ENCODE data around the gene SAMHD1. TPM values are rescaled to one million over a fixed set of nuclear protein-coding genes. Genes with fewer than 3 reads are reported as not detected.

Gene SAMHD1
- total and polyA plus RNA-seq, 2 donors (not counting 1 experiment from before 2014, with no cell fraction given) = 7.9 to 12.8 TPM

GRCh38 chr20:36989797-36990196, 38.3 kb upstream of the SAMHD1 start:
- TF ChIP-seq CTCF (IDR thresholded peaks at IDR 0.05) (no peak), EZH2 (IDR thresholded peaks at IDR 0.05; ENCODE audit: borderline replicate concordance, insufficient read depth, low read depth, low read length, poor library complexity, severe bottlenecking) (no peak)
- no peak overlapping the region for H3K27ac ChIP-seq (ENCODE audit: low read length in 2 of 2)
- ATAC-seq (ENCODE audit: low read depth) = no peak
- peaks cover 2% of the 10 kb centered on the region for H3K9me3 Mint-ChIP-seq (ENCODE audit: insufficient read depth)
- H3K9me3 ChIP-seq (ENCODE audit: control extremely low read depth in 1 of 3, control insufficient read depth in 2 of 3, insufficient read depth in 1 of 3, low read length in 2 of 3) = peaks cover 0 to 8% (median 7%) of the 10 kb centered on the region in 3 donors
- no peak for DNase-seq
- ChIA-PET POLR2A (no interaction called here), CTCF (interaction anchor here (0.6 kb wide), 1 partner anchor 398 kb away, joined by 4 read pairs; no protein-coding TSS in a partner anchor)
- peaks cover 6 to 8% of the 10 kb centered on the region in 2 donors for H3K4me1 ChIP-seq (ENCODE audit: control insufficient read depth in 2 of 2, insufficient read depth in 2 of 2, low read length in 2 of 2)
- H3K4me3 ChIP-seq (ENCODE audit: control extremely low read depth in 1 of 5, extremely low read depth in 1 of 5, insufficient read depth in 1 of 5, low read depth in 2 of 5, low read length in 4 of 5) = no peak overlapping the region
- H3K27me3 ChIP-seq (replicated peaks in 1 of 4; ENCODE audit: control extremely low read depth in 1 of 4, control insufficient read depth in 3 of 4, insufficient read depth in 4 of 4, low read length in 3 of 4) = no peaks in the 10 kb centered on the region
- H3K4me1 Mint-ChIP-seq = peaks cover 10% of the 10 kb centered on the region
- H3K79me2 ChIP-seq (ENCODE audit: control insufficient read depth, insufficient read depth, low read length) = no peaks in the 10 kb centered on the region
- no peaks in the 10 kb centered on the region for H3K27me3 Mint-ChIP-seq
- H3K4me3 Mint-ChIP-seq = no peak overlapping the region
- no peak overlapping the region for H2AFZ ChIP-seq (ENCODE audit: insufficient read depth, low read depth, low read length, poor library complexity, severe bottlenecking)
- no peak overlapping the region for H3K9ac ChIP-seq (ENCODE audit: low read length)
- WGBS (ENCODE audit: insufficient coverage) = 100% methylated on average over 2 of the region's 6 CpGs
- H4K20me1 ChIP-seq (ENCODE audit: control insufficient read depth, insufficient read depth, low read length, poor library complexity, severe bottlenecking) = no peaks in the 10 kb centered on the region
- peaks cover 0 to 2% of the 10 kb centered on the region in 2 experiments for H3K36me3 ChIP-seq (replicated peaks in 1 of 2; ENCODE audit: control extremely low read depth in 1 of 2, control insufficient read depth in 1 of 2, extremely low read depth in 1 of 2, insufficient read depth in 2 of 2, low read length in 1 of 2)
- H3K27ac Mint-ChIP-seq = no peak overlapping the region
- no peak overlapping the region for H3K4me2 ChIP-seq (replicated peaks; ENCODE audit: low read depth, low read length, poor library complexity, severe bottlenecking)
- intact Hi-C loops (cut with micrococcal nuclease) = no loop called here

GRCh38 chr20:36988494-36988966, 37.0 kb upstream of the SAMHD1 start:
- Histone ChIP-seq H3K27ac (ENCODE audit: low read length in 2 of 2) (no peak overlapping the region), H3K9me3 (ENCODE audit: control extremely low read depth in 1 of 3, control insufficient read depth in 2 of 3, insufficient read depth in 1 of 3, low read length in 2 of 3) (peaks cover 0 to 8% (median 5%) of the 10 kb centered on the region in 3 donors), H3K36me3 (replicated peaks in 1 of 2; ENCODE audit: control extremely low read depth in 1 of 2, control insufficient read depth in 1 of 2, extremely low read depth in 1 of 2, insufficient read depth in 2 of 2, low read length in 1 of 2) (no peaks in the 10 kb centered on the region), H3K79me2 (ENCODE audit: control insufficient read depth, insufficient read depth, low read length) (no peaks in the 10 kb centered on the region), H3K4me2 (replicated peaks; ENCODE audit: low read depth, low read length, poor library complexity, severe bottlenecking) (no peak overlapping the region), H4K20me1 (ENCODE audit: control insufficient read depth, insufficient read depth, low read length, poor library complexity, severe bottlenecking) (no peaks in the 10 kb centered on the region), H3K4me3 (ENCODE audit: control extremely low read depth in 1 of 5, extremely low read depth in 1 of 5, insufficient read depth in 1 of 5, low read depth in 2 of 5, low read length in 4 of 5) (no peak overlapping the region), H3K9ac (ENCODE audit: low read length) (no peak overlapping the region), H2AFZ (ENCODE audit: insufficient read depth, low read depth, low read length, poor library complexity, severe bottlenecking) (peak overlapping the region; percentile 9), H3K27me3 (replicated peaks in 1 of 4; ENCODE audit: control extremely low read depth in 1 of 4, control insufficient read depth in 3 of 4, insufficient read depth in 4 of 4, low read length in 3 of 4) (peaks cover 0 to 2% (median 0%) of the 10 kb centered on the region in 4 experiments), H3K4me1 (ENCODE audit: control insufficient read depth in 2 of 2, insufficient read depth in 2 of 2, low read length in 2 of 2) (peaks cover 10 to 13% of the 10 kb centered on the region in 2 donors)
- Mint-ChIP-seq H3K27ac (no peak overlapping the region), H3K9me3 (ENCODE audit: insufficient read depth) (peaks cover 2% of the 10 kb centered on the region), H3K4me1 (peaks cover 15% of the 10 kb centered on the region), H3K4me3 (no peak overlapping the region), H3K27me3 (no peaks in the 10 kb centered on the region)
- CTCF ChIA-PET = no interaction called here
- no peak for TF ChIP-seq CTCF (IDR thresholded peaks at IDR 0.05)
- TF ChIP-seq EZH2 (IDR thresholded peaks at IDR 0.05; ENCODE audit: borderline replicate concordance, insufficient read depth, low read depth, low read length, poor library complexity, severe bottlenecking) = no peak
- POLR2A ChIA-PET = no interaction called here
- WGBS (ENCODE audit: insufficient coverage) = no CpG with 5 or more reads among the region's 3 CpGs
- DNase-seq (no peak), ATAC-seq (ENCODE audit: low read depth) (no peak)
- intact Hi-C loops (cut with micrococcal nuclease) = no loop called here
